Measurements from ENCODE around the gene KIF16B. TPM values are rescaled to one million over a fixed set of nuclear protein-coding genes. Genes with fewer than 3 reads are reported as not detected.
"Not testable (repeated sequence)": the region's sequence is repeated elsewhere in the genome, so short reads cannot be mapped to it uniquely, and the experiment has no call there.

Gene KIF16B
- total and polyA plus RNA-seq, 4 donors: 5.9 to 20.3 (median 9.6) TPM

- 88 to 96% methylated on average over 1 of the region's 1 CpG for WGBS, 2 donors
- Histone ChIP-seq H3K27ac (ENCODE audit: low read depth in 1 of 2, low read length in 1 of 2) (no peak overlapping the region), H3K36me3 (ENCODE audit: control insufficient read depth in 4 of 4, insufficient read depth in 4 of 4, low read length in 4 of 4) (no peaks in the 10 kb centered on the region), H3K4me3 (no peak overlapping the region), H3K27me3 (ENCODE audit: control insufficient read depth in 3 of 3, insufficient read depth in 3 of 3, low read length in 2 of 3) (no peaks in the 10 kb centered on the region), H3K9me3 (ENCODE audit: control insufficient read depth in 4 of 4, insufficient read depth in 3 of 4, low read length in 3 of 4) (no peaks in the 10 kb centered on the region), H3K9ac (ENCODE audit: insufficient read depth in 1 of 2, low read length in 2 of 2) (no peak overlapping the region), H3K4me1 (ENCODE audit: control insufficient read depth in 5 of 5, insufficient read depth in 5 of 5, low read length in 5 of 5) (peaks cover 0 to 3% (median 0%) of the 10 kb centered on the region in 5 donors)
- DNase-seq (no peak), ATAC-seq (ENCODE audit: insufficient read depth, low FRiP score) (no peak)
- TF ChIP-seq, protein P1, sequence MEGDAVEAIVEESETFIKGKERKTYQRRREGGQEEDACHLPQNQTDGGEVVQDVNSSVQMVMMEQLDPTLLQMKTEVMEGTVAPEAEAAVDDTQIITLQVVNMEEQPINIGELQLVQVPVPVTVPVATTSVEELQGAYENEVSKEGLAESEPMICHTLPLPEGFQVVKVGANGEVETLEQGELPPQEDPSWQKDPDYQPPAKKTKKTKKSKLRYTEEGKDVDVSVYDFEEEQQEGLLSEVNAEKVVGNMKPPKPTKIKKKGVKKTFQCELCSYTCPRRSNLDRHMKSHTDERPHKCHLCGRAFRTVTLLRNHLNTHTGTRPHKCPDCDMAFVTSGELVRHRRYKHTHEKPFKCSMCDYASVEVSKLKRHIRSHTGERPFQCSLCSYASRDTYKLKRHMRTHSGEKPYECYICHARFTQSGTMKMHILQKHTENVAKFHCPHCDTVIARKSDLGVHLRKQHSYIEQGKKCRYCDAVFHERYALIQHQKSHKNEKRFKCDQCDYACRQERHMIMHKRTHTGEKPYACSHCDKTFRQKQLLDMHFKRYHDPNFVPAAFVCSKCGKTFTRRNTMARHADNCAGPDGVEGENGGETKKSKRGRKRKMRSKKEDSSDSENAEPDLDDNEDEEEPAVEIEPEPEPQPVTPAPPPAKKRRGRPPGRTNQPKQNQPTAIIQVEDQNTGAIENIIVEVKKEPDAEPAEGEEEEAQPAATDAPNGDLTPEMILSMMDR (IDR thresholded peaks at IDR 0.05; ENCODE audit: control extremely low read depth, extremely low read depth): no peak
These were observed 343.4 kb downstream of the KIF16B start for GRCh38 chr20:16229813-16230212.

- Histone ChIP-seq H3K9me3 (ENCODE audit: control insufficient read depth in 4 of 4, insufficient read depth in 3 of 4, low read length in 3 of 4) (no peaks in the 10 kb centered on the region), H3K4me1 (ENCODE audit: control insufficient read depth in 5 of 5, insufficient read depth in 5 of 5, low read length in 5 of 5) (peaks cover 0 to 3% (median 0%) of the 10 kb centered on the region in 5 donors), H3K27me3 (ENCODE audit: control insufficient read depth in 3 of 3, insufficient read depth in 3 of 3, low read length in 2 of 3) (no peaks in the 10 kb centered on the region), H3K4me3 (no peak overlapping the region), H3K27ac (ENCODE audit: low read depth in 1 of 2, low read length in 1 of 2) (no peak overlapping the region), H3K9ac (ENCODE audit: insufficient read depth in 1 of 2, low read length in 2 of 2) (no peak overlapping the region), H3K36me3 (ENCODE audit: control insufficient read depth in 4 of 4, insufficient read depth in 4 of 4, low read length in 4 of 4) (no peaks in the 10 kb centered on the region)
- ATAC-seq (ENCODE audit: insufficient read depth, low FRiP score): no peak
- TF ChIP-seq, protein P1 (IDR thresholded peaks at IDR 0.05; ENCODE audit: control extremely low read depth, extremely low read depth): no peak
- no peak for DNase-seq
- 85 to 90% methylated on average over 4 of the region's 4 CpGs for WGBS, 2 donors
These were observed 344.5 kb downstream of the KIF16B start for GRCh38 chr20:16228722-16229121.

GRCh38 chr20:16226961-16227360 is 346.3 kb downstream of the KIF16B start:
- H3K4me1 ChIP-seq (ENCODE audit: control insufficient read depth in 5 of 5, insufficient read depth in 5 of 5, low read length in 5 of 5); H3K9ac ChIP-seq (ENCODE audit: insufficient read depth in 1 of 2, low read length in 2 of 2); H3K27ac ChIP-seq (ENCODE audit: low read depth in 1 of 2, low read length in 1 of 2); DNase-seq; H3K4me3 ChIP-seq; H3K9me3 ChIP-seq (ENCODE audit: control insufficient read depth in 4 of 4, insufficient read depth in 3 of 4, low read length in 3 of 4); H3K36me3 ChIP-seq (ENCODE audit: control insufficient read depth in 4 of 4, insufficient read depth in 4 of 4, low read length in 4 of 4); H3K27me3 ChIP-seq (ENCODE audit: control insufficient read depth in 3 of 3, insufficient read depth in 3 of 3, low read length in 2 of 3); ATAC-seq (ENCODE audit: insufficient read depth, low FRiP score): not testable (repeated sequence)
- 93 to 96% methylated on average over 13 to 16 of the region's 27 CpGs for WGBS, 2 donors

GRCh38 chr20:16224836-16225235 is 348.4 kb downstream of the KIF16B start:
- H3K36me3 ChIP-seq (ENCODE audit: control insufficient read depth in 4 of 4, insufficient read depth in 4 of 4, low read length in 4 of 4): no peaks in the 10 kb centered on the region
- no peaks in the 10 kb centered on the region for H3K27me3 ChIP-seq (ENCODE audit: control insufficient read depth in 3 of 3, insufficient read depth in 3 of 3, low read length in 2 of 3)
- peaks cover 0 to 5% (median 3%) of the 10 kb centered on the region in 4 donors for H3K9me3 ChIP-seq (ENCODE audit: control insufficient read depth in 4 of 4, insufficient read depth in 3 of 4, low read length in 3 of 4)
- DNase-seq: no peak
- H3K27ac ChIP-seq (ENCODE audit: low read depth in 1 of 2, low read length in 1 of 2): no peak overlapping the region
- H3K4me1 ChIP-seq (ENCODE audit: control insufficient read depth in 5 of 5, insufficient read depth in 5 of 5, low read length in 5 of 5): no peaks in the 10 kb centered on the region
- TF ChIP-seq, protein P1 (IDR thresholded peaks at IDR 0.05; ENCODE audit: control extremely low read depth, extremely low read depth): no peak
- WGBS, 2 donors: 56 to 79% methylated on average over 3 of the region's 3 CpGs
- H3K4me3 ChIP-seq: no peak overlapping the region
- ATAC-seq (ENCODE audit: insufficient read depth, low FRiP score): no peak
- H3K9ac ChIP-seq (ENCODE audit: insufficient read depth in 1 of 2, low read length in 2 of 2): no peak overlapping the region
